Measurements from ENCODE around the gene PRKRA.
"Not testable (repeated sequence)": the region's sequence is repeated elsewhere in the genome, so short reads cannot be mapped to it uniquely, and the experiment has no call there.

Gene PRKRA

GRCh38 chr2:178452334-178452733, 1.4 kb upstream of the PRKRA start:
- H3K9me3 ChIP-seq (ENCODE audit: control insufficient read depth, low read length) = no peaks in the 10 kb centered on the region
- peaks cover 3% of the 10 kb centered on the region for H3K36me3 ChIP-seq (ENCODE audit: control insufficient read depth, insufficient read depth, low read length)
- H3K4me1 ChIP-seq (ENCODE audit: control insufficient read depth, insufficient read depth, low read length) = peaks cover 12% of the 10 kb centered on the region
- H3K9ac ChIP-seq (ENCODE audit: low read length) = no peak overlapping the region
- no peaks in the 10 kb centered on the region for H3K27me3 ChIP-seq (ENCODE audit: control insufficient read depth, insufficient read depth, low read length)
- no peak overlapping the region for H3K4me3 ChIP-seq (ENCODE audit: low read length)

GRCh38 chr2:178450524-178450773, 526 bp downstream of the PRKRA start:
- peaks cover 12% of the 10 kb centered on the region for H3K4me1 ChIP-seq (ENCODE audit: control insufficient read depth, insufficient read depth, low read length)
- H3K36me3 ChIP-seq (ENCODE audit: control insufficient read depth, insufficient read depth, low read length) = peaks cover 3% of the 10 kb centered on the region
- no peaks in the 10 kb centered on the region for H3K27me3 ChIP-seq (ENCODE audit: control insufficient read depth, insufficient read depth, low read length)
- no peaks in the 10 kb centered on the region for H3K9me3 ChIP-seq (ENCODE audit: control insufficient read depth, low read length)
- H3K4me3 ChIP-seq (ENCODE audit: low read length) = peak overlapping the region; percentile 74
- H3K9ac ChIP-seq (ENCODE audit: low read length) = peak overlapping the region; percentile 80

- peak overlapping the region; percentile 80 for H3K9ac ChIP-seq (ENCODE audit: low read length)
- H3K36me3 ChIP-seq (ENCODE audit: control insufficient read depth, insufficient read depth, low read length) = peaks cover 3% of the 10 kb centered on the region
- no peaks in the 10 kb centered on the region for H3K9me3 ChIP-seq (ENCODE audit: control insufficient read depth, low read length)
- no peaks in the 10 kb centered on the region for H3K27me3 ChIP-seq (ENCODE audit: control insufficient read depth, insufficient read depth, low read length)
- peak overlapping the region; percentile 74 for H3K4me3 ChIP-seq (ENCODE audit: low read length)
- peaks cover 12% of the 10 kb centered on the region for H3K4me1 ChIP-seq (ENCODE audit: control insufficient read depth, insufficient read depth, low read length)
Observed at GRCh38 chr2:178449700-178450523, 1.1 kb downstream of the PRKRA start.

GRCh38 chr2:178448968-178449661, 1.9 kb downstream of the PRKRA start:
- Histone ChIP-seq H3K9ac (ENCODE audit: low read length) (no peak overlapping the region), H3K9me3 (ENCODE audit: control insufficient read depth, low read length) (no peaks in the 10 kb centered on the region), H3K4me1 (ENCODE audit: control insufficient read depth, insufficient read depth, low read length) (peaks cover 12% of the 10 kb centered on the region), H3K36me3 (ENCODE audit: control insufficient read depth, insufficient read depth, low read length) (peaks cover 3% of the 10 kb centered on the region), H3K27me3 (ENCODE audit: control insufficient read depth, insufficient read depth, low read length) (no peaks in the 10 kb centered on the region), H3K4me3 (ENCODE audit: low read length) (no peak overlapping the region)

- Histone ChIP-seq H3K4me3 (ENCODE audit: low read length) (no peak overlapping the region), H3K9me3 (ENCODE audit: control insufficient read depth, low read length) (no peaks in the 10 kb centered on the region), H3K27me3 (ENCODE audit: control insufficient read depth, insufficient read depth, low read length) (no peaks in the 10 kb centered on the region), H3K4me1 (ENCODE audit: control insufficient read depth, insufficient read depth, low read length) (no peaks in the 10 kb centered on the region), H3K36me3 (ENCODE audit: control insufficient read depth, insufficient read depth, low read length) (no peaks in the 10 kb centered on the region), H3K9ac (ENCODE audit: low read length) (no peak overlapping the region)
Observed at GRCh38 chr2:178441426-178441825, 9.5 kb downstream of the PRKRA start.

GRCh38 chr2:178436662-178437061, 14.3 kb downstream of the PRKRA start:
- Histone ChIP-seq H3K4me3 (ENCODE audit: low read length) (no peak overlapping the region), H3K36me3 (ENCODE audit: control insufficient read depth, insufficient read depth, low read length) (no peaks in the 10 kb centered on the region), H3K4me1 (ENCODE audit: control insufficient read depth, insufficient read depth, low read length) (no peaks in the 10 kb centered on the region), H3K9ac (ENCODE audit: low read length) (no peak overlapping the region), H3K27me3 (ENCODE audit: control insufficient read depth, insufficient read depth, low read length) (no peaks in the 10 kb centered on the region), H3K9me3 (ENCODE audit: control insufficient read depth, low read length) (no peaks in the 10 kb centered on the region)

- no peaks in the 10 kb centered on the region for H3K9me3 ChIP-seq (ENCODE audit: control insufficient read depth, low read length)
- no peak overlapping the region for H3K4me3 ChIP-seq (ENCODE audit: low read length)
- H3K27me3 ChIP-seq (ENCODE audit: control insufficient read depth, insufficient read depth, low read length) = no peaks in the 10 kb centered on the region
- no peaks in the 10 kb centered on the region for H3K36me3 ChIP-seq (ENCODE audit: control insufficient read depth, insufficient read depth, low read length)
- no peaks in the 10 kb centered on the region for H3K4me1 ChIP-seq (ENCODE audit: control insufficient read depth, insufficient read depth, low read length)
- H3K9ac ChIP-seq (ENCODE audit: low read length) = no peak overlapping the region
Observed at GRCh38 chr2:178429336-178429735, 21.6 kb downstream of the PRKRA start.

GRCh38 chr2:178428396-178428806, 22.6 kb downstream of the PRKRA start:
- H3K36me3 ChIP-seq (ENCODE audit: control insufficient read depth, insufficient read depth, low read length) = no peaks in the 10 kb centered on the region
- H3K27me3 ChIP-seq (ENCODE audit: control insufficient read depth, insufficient read depth, low read length) = no peaks in the 10 kb centered on the region
- no peak overlapping the region for H3K4me3 ChIP-seq (ENCODE audit: low read length)
- no peaks in the 10 kb centered on the region for H3K9me3 ChIP-seq (ENCODE audit: control insufficient read depth, low read length)
- no peaks in the 10 kb centered on the region for H3K4me1 ChIP-seq (ENCODE audit: control insufficient read depth, insufficient read depth, low read length)
- H3K9ac ChIP-seq (ENCODE audit: low read length) = no peak overlapping the region

- Histone ChIP-seq H3K27me3 (ENCODE audit: control insufficient read depth, insufficient read depth, low read length) (no peaks in the 10 kb centered on the region), H3K9me3 (ENCODE audit: control insufficient read depth, low read length) (no peaks in the 10 kb centered on the region), H3K4me1 (ENCODE audit: control insufficient read depth, insufficient read depth, low read length) (no peaks in the 10 kb centered on the region), H3K4me3 (ENCODE audit: low read length) (no peak overlapping the region), H3K36me3 (ENCODE audit: control insufficient read depth, insufficient read depth, low read length) (no peaks in the 10 kb centered on the region), H3K9ac (ENCODE audit: low read length) (no peak overlapping the region)
Observed at GRCh38 chr2:178427458-178427857, 23.5 kb downstream of the PRKRA start.

GRCh38 chr2:178426388-178426787, 24.6 kb downstream of the PRKRA start:
- Histone ChIP-seq H3K36me3 (ENCODE audit: control insufficient read depth, insufficient read depth, low read length) (no peaks in the 10 kb centered on the region), H3K9ac (ENCODE audit: low read length) (no peak overlapping the region), H3K4me1 (ENCODE audit: control insufficient read depth, insufficient read depth, low read length) (no peaks in the 10 kb centered on the region), H3K9me3 (ENCODE audit: control insufficient read depth, low read length) (no peaks in the 10 kb centered on the region), H3K27me3 (ENCODE audit: control insufficient read depth, insufficient read depth, low read length) (no peaks in the 10 kb centered on the region), H3K4me3 (ENCODE audit: low read length) (no peak overlapping the region)

GRCh38 chr2:178425255-178425827, 25.6 kb downstream of the PRKRA start:
- H3K36me3 ChIP-seq (ENCODE audit: control insufficient read depth, insufficient read depth, low read length) = no peaks in the 10 kb centered on the region
- H3K9me3 ChIP-seq (ENCODE audit: control insufficient read depth, low read length) = no peaks in the 10 kb centered on the region
- H3K9ac ChIP-seq (ENCODE audit: low read length) = no peak overlapping the region
- no peak overlapping the region for H3K4me3 ChIP-seq (ENCODE audit: low read length)
- no peaks in the 10 kb centered on the region for H3K27me3 ChIP-seq (ENCODE audit: control insufficient read depth, insufficient read depth, low read length)
- no peaks in the 10 kb centered on the region for H3K4me1 ChIP-seq (ENCODE audit: control insufficient read depth, insufficient read depth, low read length)

- H3K9ac ChIP-seq (ENCODE audit: low read length); H3K36me3 ChIP-seq (ENCODE audit: control insufficient read depth, insufficient read depth, low read length); H3K9me3 ChIP-seq (ENCODE audit: control insufficient read depth, low read length); H3K27me3 ChIP-seq (ENCODE audit: control insufficient read depth, insufficient read depth, low read length); H3K4me1 ChIP-seq (ENCODE audit: control insufficient read depth, insufficient read depth, low read length); H3K4me3 ChIP-seq (ENCODE audit: low read length): not testable (repeated sequence)
Observed at GRCh38 chr2:178423746-178424145, 27.2 kb downstream of the PRKRA start.

Data from mucosa of stomach (tissue), 1 donor.